Measurements from ENCODE around the gene LENG8. TPM values are rescaled to one million over a fixed set of nuclear protein-coding genes. Genes with fewer than 3 reads are reported as not detected.

The LENG8 gene
- total RNA-seq, 1 experiment from 2014 or later: 196 TPM

DNA sequence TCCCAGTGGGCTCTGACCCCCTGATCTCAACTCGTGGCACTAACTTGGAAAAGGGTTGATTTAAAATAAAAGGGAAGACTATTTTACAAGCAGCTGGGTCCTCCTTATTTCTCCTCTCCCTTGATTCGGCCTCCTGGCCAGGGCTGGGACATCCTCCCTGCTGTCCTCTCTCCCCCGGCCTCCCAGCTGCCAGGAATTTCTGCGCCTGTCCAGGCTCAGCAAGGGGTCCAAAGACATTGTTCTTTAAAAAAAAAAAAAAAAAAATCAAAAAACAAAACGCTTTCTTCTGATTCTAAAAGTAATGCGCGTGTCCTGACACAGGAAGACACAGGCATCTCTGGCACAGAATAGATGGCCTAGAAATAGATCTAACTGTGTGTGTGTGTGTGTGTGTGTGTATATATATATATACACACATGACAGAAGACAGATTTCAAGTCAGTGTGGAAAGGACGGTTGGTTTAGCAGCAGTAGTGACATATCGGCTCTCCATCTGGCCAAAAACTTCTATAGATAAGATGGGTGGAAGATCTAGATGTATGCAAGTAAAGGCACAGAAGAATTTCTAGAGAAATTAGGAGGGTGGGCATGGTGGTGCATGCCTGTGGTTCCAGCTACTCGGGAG lies 12.3 kb upstream of the LENG8 start:
- no peak for DNase-seq (ENCODE audit: low read depth, low spot score)
- no peak overlapping the region for H2AFZ ChIP-seq (ENCODE audit: low read depth, low read length, poor library complexity, severe bottlenecking)
- H4K20me1 ChIP-seq (ENCODE audit: insufficient read depth): no peaks in the 10 kb centered on the region
- no peak overlapping the region for H3K27ac ChIP-seq (ENCODE audit: low read depth, low read length)
- H3K4me2 ChIP-seq (ENCODE audit: low read length): no peak overlapping the region
- BruUV-seq (replicated peaks): no TSS peak
- no peaks in the 10 kb centered on the region for H3K79me2 ChIP-seq (ENCODE audit: insufficient read depth, low read length)
- RAD21 ChIA-PET (ENCODE audit: low non-redundant PET in 1 of 2, low total read pairs in 2 of 2, uncharacterized antibody in 2 of 2, unreplicated experiment in 2 of 2): interaction anchor here in 1 of 2 experiments (0.8 kb wide), 1 partner anchor 45 kb away, joined by 4 read pairs; no protein-coding TSS in a partner anchor
- CTCF ChIA-PET: no interaction called here
- no peaks in the 10 kb centered on the region for H3K9me3 ChIP-seq (ENCODE audit: control insufficient read depth in 1 of 2, insufficient read depth in 1 of 2, low read depth in 1 of 2, low read length in 2 of 2)
- no peak for ATAC-seq
- TF ChIP-seq FOSL1 (IDR thresholded peaks at IDR 0.05; ENCODE audit: low read depth) (no peak), CBX3 (IDR thresholded peaks at IDR 0.05; ENCODE audit: low read depth) (no peak), JUND (IDR thresholded peaks at IDR 0.05) (no peak), EZH2phosphoT487 (IDR thresholded peaks at IDR 0.05; ENCODE audit: borderline replicate concordance) (no peak), SRF (IDR thresholded peaks at IDR 0.05; ENCODE audit: low read depth) (no peak), CEBPB (IDR thresholded peaks at IDR 0.05; ENCODE audit: low read depth) (no peak), ELF1 (IDR thresholded peaks at IDR 0.05; ENCODE audit: borderline replicate concordance, low read depth) (no peak), POLR2AphosphoS5 (IDR thresholded peaks at IDR 0.05; ENCODE audit: low read depth, low read length) (no peak)
- TF ChIP-seq, protein P1, sequence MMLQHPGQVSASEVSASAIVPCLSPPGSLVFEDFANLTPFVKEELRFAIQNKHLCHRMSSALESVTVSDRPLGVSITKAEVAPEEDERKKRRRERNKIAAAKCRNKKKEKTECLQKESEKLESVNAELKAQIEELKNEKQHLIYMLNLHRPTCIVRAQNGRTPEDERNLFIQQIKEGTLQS (IDR thresholded peaks at IDR 0.05): no peak
- peaks cover 0 to 5% of the 10 kb centered on the region in 2 experiments; a peak in 1 of 4 replicates for H3K36me3 ChIP-seq (ENCODE audit: control insufficient read depth in 1 of 2, insufficient read depth in 2 of 2, low read length in 2 of 2)
- H3K4me3 ChIP-seq (replicated peaks in 1 of 2; ENCODE audit: low read depth in 1 of 2, low read length in 2 of 2): no peak overlapping the region
- POLR2A ChIA-PET: interaction anchor here (0.9 kb wide), 1 partner anchor 12 kb away, joined by 3 read pairs; the partner anchor contains the start of gene LENG8
- H3K9ac ChIP-seq (ENCODE audit: low read length): no peak overlapping the region
- no peaks in the 10 kb centered on the region for H3K9me2 ChIP-seq (ENCODE audit: insufficient read depth)
- H3K4me1 ChIP-seq (ENCODE audit: control insufficient read depth in 1 of 2, insufficient read depth in 2 of 2, low read length in 2 of 2): peaks cover 13 to 23% of the 10 kb centered on the region in 2 experiments
- H3K27me3 ChIP-seq (ENCODE audit: insufficient read depth, low read length): no peaks in the 10 kb centered on the region
- intact Hi-C loops (cut with micrococcal nuclease): no loop called here

All from HCT116 (cell line).